ENCODE results near the gene PCARE. TPM values are rescaled to one million over a fixed set of nuclear protein-coding genes. Genes with fewer than 3 reads are reported as not detected.

PCARE gene
- total and polyA plus RNA-seq, 2 donors (not counting 1 experiment from before 2014, with no cell fraction given) = not detected

GRCh38 chr2:29114946-29115609 is 40.8 kb upstream of the PCARE start, which contains the start of gene CLIP4:
Gene CLIP4, plus strand, starts transcription at chr2:29115415. Its CDS starts 5,974 bp downstream, at chr2:29121389.
- TF ChIP-seq CTCF (conservative IDR thresholded peaks at IDR 0.05 in 1 of 2, IDR thresholded peaks at IDR 0.05 in 1 of 2; ENCODE audit: low read depth in 1 of 2, low read length in 2 of 2) = no peak
- TF ChIP-seq EZH2 (IDR thresholded peaks at IDR 0.05; ENCODE audit: low read length, missing control alignments) = no peak
- H3K27me3 ChIP-seq (ENCODE audit: control insufficient read depth, insufficient read depth, low read length) = no peaks in the 10 kb centered on the region
- peak within 1 kb of the TSS; percentile 84 to 93 (median 88) for H3K4me3 ChIP-seq (replicated peaks in 1 of 4; ENCODE audit: control extremely low read depth in 1 of 4, insufficient read depth in 1 of 4, low read depth in 3 of 4, low read length in 4 of 4)
- no peaks in the 10 kb centered on the region for H3K9me3 ChIP-seq (ENCODE audit: control insufficient read depth, insufficient read depth, low read depth, low read length)
- DNase-seq (ENCODE audit: low read depth in 2 of 2) = peak; percentile 60 to 73
- no peaks in the 10 kb centered on the region for H3K36me3 ChIP-seq (ENCODE audit: control insufficient read depth, insufficient read depth, low read length)
- peaks cover 27% of the 10 kb centered on the region for H3K4me1 ChIP-seq (ENCODE audit: control insufficient read depth, extremely low read depth, insufficient read depth, low read length)
- peak within 1 kb of the TSS; percentile 83 for H3K9ac ChIP-seq (ENCODE audit: insufficient read depth, low read length)
- H3K79me2 ChIP-seq (ENCODE audit: control insufficient read depth, insufficient read depth, low read length) = peaks cover 30% of the 10 kb centered on the region
- peak within 1 kb of the TSS; percentile 90 for H2AFZ ChIP-seq (ENCODE audit: low read length)
- peak within 1 kb of the TSS; percentile 98 for H3K4me2 ChIP-seq (ENCODE audit: extremely low read depth, insufficient read depth, low read length)
- H3K27ac ChIP-seq (ENCODE audit: insufficient read depth, low read length) = peak within 1 kb of the TSS; percentile 94
- H4K20me1 ChIP-seq (ENCODE audit: control insufficient read depth, extremely low read depth, insufficient read depth, low read length) = no peaks in the 10 kb centered on the region

GRCh38 chr2:29114586-29114945 is 40.2 kb upstream of the PCARE start:
- H3K4me1 ChIP-seq (ENCODE audit: control insufficient read depth, extremely low read depth, insufficient read depth, low read length) = peaks cover 27% of the 10 kb centered on the region
- H3K9me3 ChIP-seq (ENCODE audit: control insufficient read depth, insufficient read depth, low read depth, low read length) = no peaks in the 10 kb centered on the region
- H3K36me3 ChIP-seq (ENCODE audit: control insufficient read depth, insufficient read depth, low read length) = no peaks in the 10 kb centered on the region
- TF ChIP-seq CTCF (conservative IDR thresholded peaks at IDR 0.05 in 1 of 2, IDR thresholded peaks at IDR 0.05 in 1 of 2; ENCODE audit: low read depth in 1 of 2, low read length in 2 of 2) (no peak), EZH2 (IDR thresholded peaks at IDR 0.05; ENCODE audit: low read length, missing control alignments) (no peak)
- H3K9ac ChIP-seq (ENCODE audit: insufficient read depth, low read length) = no peak overlapping the region
- H2AFZ ChIP-seq (ENCODE audit: low read length) = peak overlapping the region; percentile 57
- DNase-seq (ENCODE audit: low read depth in 2 of 2) = no peak
- peak overlapping the region in 2 of 4 experiments; percentile 20 to 84 for H3K4me3 ChIP-seq (replicated peaks in 1 of 4; ENCODE audit: control extremely low read depth in 1 of 4, insufficient read depth in 1 of 4, low read depth in 3 of 4, low read length in 4 of 4)
- H3K27ac ChIP-seq (ENCODE audit: insufficient read depth, low read length) = peak overlapping the region; percentile 68
- peak overlapping the region; percentile 39 for H3K4me2 ChIP-seq (ENCODE audit: extremely low read depth, insufficient read depth, low read length)
- no peaks in the 10 kb centered on the region for H3K27me3 ChIP-seq (ENCODE audit: control insufficient read depth, insufficient read depth, low read length)
- no peaks in the 10 kb centered on the region for H4K20me1 ChIP-seq (ENCODE audit: control insufficient read depth, extremely low read depth, insufficient read depth, low read length)
- peaks cover 25% of the 10 kb centered on the region for H3K79me2 ChIP-seq (ENCODE audit: control insufficient read depth, insufficient read depth, low read length)

- Histone ChIP-seq H2AFZ (ENCODE audit: low read length) (no peak overlapping the region), H3K36me3 (ENCODE audit: control insufficient read depth, insufficient read depth, low read length) (no peaks in the 10 kb centered on the region), H3K4me2 (ENCODE audit: extremely low read depth, insufficient read depth, low read length) (no peak overlapping the region), H3K4me1 (ENCODE audit: control insufficient read depth, extremely low read depth, insufficient read depth, low read length) (peaks cover 27% of the 10 kb centered on the region), H3K4me3 (replicated peaks in 1 of 4; ENCODE audit: control extremely low read depth in 1 of 4, insufficient read depth in 1 of 4, low read depth in 3 of 4, low read length in 4 of 4) (no peak overlapping the region), H3K79me2 (ENCODE audit: control insufficient read depth, insufficient read depth, low read length) (peaks cover 20% of the 10 kb centered on the region), H3K27ac (ENCODE audit: insufficient read depth, low read length) (peak overlapping the region; percentile 68), H3K27me3 (ENCODE audit: control insufficient read depth, insufficient read depth, low read length) (no peaks in the 10 kb centered on the region), H3K9ac (ENCODE audit: insufficient read depth, low read length) (no peak overlapping the region), H3K9me3 (ENCODE audit: control insufficient read depth, insufficient read depth, low read depth, low read length) (no peaks in the 10 kb centered on the region), H4K20me1 (ENCODE audit: control insufficient read depth, extremely low read depth, insufficient read depth, low read length) (no peaks in the 10 kb centered on the region)
- peak; percentile 83 to 88 for DNase-seq (ENCODE audit: low read depth in 2 of 2)
- TF ChIP-seq CTCF (conservative IDR thresholded peaks at IDR 0.05 in 1 of 2, IDR thresholded peaks at IDR 0.05 in 1 of 2; ENCODE audit: low read depth in 1 of 2, low read length in 2 of 2) (no peak), EZH2 (IDR thresholded peaks at IDR 0.05; ENCODE audit: low read length, missing control alignments) (no peak)
Measured at GRCh38 chr2:29113891-29114321, 39.6 kb upstream of the PCARE start.

Data from fibroblast of lung (primary cell).